Endodermal cell (in vitro differentiated cells): ENCODE results near the gene GPR89B. TPM values are rescaled to one million over a fixed set of nuclear protein-coding genes. Genes with fewer than 3 reads are reported as not detected.
"Not testable (repeated sequence)": the region's sequence is repeated elsewhere in the genome, so short reads cannot be mapped to it uniquely, and the experiment has no call there.

ENCODE experiments used
- DNase-seq: peaks from one replicate; pipeline ENCODE4 v3.0.0-alpha.2; 2017
- H3K27ac ChIP-seq: 2 replicates; pipeline ENCODE4 v1.5.1; 2013; ENCODE audit warnings: mild to moderate bottlenecking, low read depth, low read length, moderate library complexity
- H3K27me3 ChIP-seq: 2 replicates; pipeline ENCODE4 v1.6.1; 2013; ENCODE audit warnings: mild to moderate bottlenecking, low read length, moderate library complexity; ENCODE audit not compliant: insufficient read depth, control insufficient read depth, poor library complexity, severe bottlenecking
- H3K36me3 ChIP-seq: 2 replicates; pipeline ENCODE4 v1.7.0; 2013; ENCODE audit warnings: mild to moderate bottlenecking, low read length, moderate library complexity; ENCODE audit not compliant: control insufficient read depth, insufficient read depth
- H3K4me1 ChIP-seq: one replicate; pipeline ENCODE4 v1.7.0; 2013; ENCODE audit warnings: low read length; ENCODE audit not compliant: control insufficient read depth, insufficient read depth
- H3K4me3 ChIP-seq: 2 replicates; pipeline ENCODE4 v1.5.1; 2013; ENCODE audit warnings: mild to moderate bottlenecking, low read length, moderate library complexity
- H3K9ac ChIP-seq: 2 replicates; pipeline ENCODE4 v1.6.1; 2013; ENCODE audit warnings: mild to moderate bottlenecking, low read length, moderate library complexity; ENCODE audit not compliant: poor library complexity, severe bottlenecking; ENCODE audit errors: extremely low read depth
- H3K9me3 ChIP-seq: 2 replicates; pipeline ENCODE4 v1.6.1; 2013; ENCODE audit warnings: mild to moderate bottlenecking, low read length, moderate library complexity; ENCODE audit not compliant: control insufficient read depth
- H3K27ac Mint-ChIP-seq: 2 replicates; pipeline ENCODE4 v1.8.0; 2020; ENCODE audit warnings: mixed read lengths
- H3K27me3 Mint-ChIP-seq: 2 replicates; pipeline ENCODE4 v1.8.0; 2021; ENCODE audit warnings: mild to moderate bottlenecking, mixed read lengths; ENCODE audit not compliant: insufficient read depth
- H3K36me3 Mint-ChIP-seq: 2 replicates; pipeline ENCODE4 v1.8.0; 2020; ENCODE audit warnings: low read depth, mixed read lengths
- H3K4me1 Mint-ChIP-seq: 2 replicates; pipeline ENCODE4 v1.8.0; 2020; ENCODE audit warnings: mixed read lengths
- H3K4me3 Mint-ChIP-seq: 2 replicates; pipeline ENCODE4 v1.8.0; 2020; ENCODE audit warnings: mild to moderate bottlenecking, moderate library complexity, mixed read lengths
- H3K9me3 Mint-ChIP-seq: 2 replicates; pipeline ENCODE4 v1.8.0; 2020; ENCODE audit warnings: mild to moderate bottlenecking, mixed read lengths
- whole genome bisulfite sequencing, 2 experiments: methylation state at CpG; one replicate each; pipeline versions ENCODE4 v1.1.5 to v1.1.7; 2013; ENCODE audit warnings: missing lambda C conversion rate in 2 of 2, mixed read lengths in 1 of 2; ENCODE audit not compliant: insufficient coverage in 1 of 2, insufficient read length in 1 of 2; 5-methylcytosine and 5-hydroxymethylcytosine counted together
- total RNA-seq, 2 donors: library from RNA; stranded (reverse); fragmentation: NEBNext Ultra II Directional in 1 of 2; extraction: Animal tissue kit (Norgen Biotek cat#: 25700) in 1 of 2; gene quantifications; 2 replicates in 1 of 2; 3 replicates in 1 of 2; pipeline ENCODE4 v1.2.1, GENCODE V29; 2021

The GPR89B gene
- total RNA-seq, 2 donors from 2014 or later, result 22.7 to 26.6 TPM

DNA sequence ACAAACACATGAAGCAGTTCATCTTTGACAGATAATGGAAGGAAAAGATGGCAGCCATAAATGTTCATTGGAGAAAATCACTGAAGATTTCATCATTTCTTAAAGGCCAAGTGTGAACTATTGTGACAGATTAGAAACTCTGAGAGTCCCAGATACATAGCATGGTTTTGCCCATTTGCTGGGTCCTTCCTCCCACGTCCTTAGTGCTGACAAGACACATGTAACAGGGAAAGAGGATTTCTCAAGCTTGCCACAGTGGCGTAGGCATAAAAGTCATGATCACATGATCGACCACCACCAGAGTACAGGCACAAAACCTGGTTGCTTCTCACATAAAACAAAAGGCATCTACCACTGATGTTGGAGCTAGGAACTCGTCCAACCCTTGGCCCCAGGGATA, 98.8 kb downstream of the GPR89B start:
- not testable (repeated sequence) for H3K27me3 ChIP-seq, H3K4me3 Mint-ChIP-seq, H3K9ac ChIP-seq, H3K36me3 Mint-ChIP-seq, H3K27ac ChIP-seq, H3K4me3 ChIP-seq, H3K27ac Mint-ChIP-seq, H3K9me3 ChIP-seq, H3K4me1 ChIP-seq, H3K9me3 Mint-ChIP-seq, DNase-seq, H3K36me3 ChIP-seq, H3K4me1 Mint-ChIP-seq, H3K27me3 Mint-ChIP-seq
- WGBS, 2 experiments, result 100% methylated on average over 1 of the region's 4 CpGs; no CpG with 5 or more reads in 1 of the 2 experiments

DNA sequence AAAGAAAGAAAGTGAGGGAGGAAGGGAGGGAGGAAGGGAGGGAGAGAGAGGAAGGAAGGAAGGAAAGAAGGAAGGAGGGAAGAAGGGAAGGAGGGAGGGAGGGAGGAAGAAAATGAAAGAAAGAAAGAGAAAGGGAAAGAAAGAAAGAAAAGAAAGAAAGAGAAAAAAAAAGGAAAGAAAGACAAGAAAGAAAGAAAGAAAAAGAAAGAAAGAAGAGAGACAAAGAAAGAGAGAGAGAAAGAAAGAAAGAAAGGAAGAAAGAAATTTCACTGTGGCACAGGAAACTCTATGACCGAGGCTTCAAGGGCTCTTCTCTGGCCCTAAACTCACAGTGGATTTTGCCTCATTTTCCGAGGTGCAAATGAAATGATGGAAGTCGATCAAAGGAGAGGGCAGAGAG, 104.0 kb downstream of the GPR89B start:
- peak overlapping the region; percentile 26 for H3K4me3 Mint-ChIP-seq
- H3K4me3 ChIP-seq, H3K27ac ChIP-seq: not testable (repeated sequence)

DNA sequence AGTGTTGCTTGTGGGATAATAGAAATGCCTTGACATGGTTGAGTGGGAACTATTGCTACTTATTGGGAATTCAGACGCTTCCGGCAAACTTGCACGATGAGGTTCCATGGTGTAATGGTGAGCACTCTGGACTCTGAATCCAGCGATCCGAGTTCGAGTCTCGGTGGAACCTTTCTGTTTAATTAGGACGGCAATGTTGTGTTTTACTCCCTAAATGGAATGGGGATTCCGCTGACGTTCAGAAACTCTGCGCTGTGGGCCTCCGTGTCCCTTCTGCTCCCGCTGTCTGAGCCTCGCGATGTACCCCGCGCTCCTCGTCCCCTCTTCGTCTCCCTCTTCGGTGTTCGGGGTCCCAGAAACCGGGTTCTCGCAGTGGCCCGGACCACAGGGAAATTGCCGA, 104.5 kb downstream of the GPR89B start:
- H3K27me3 Mint-ChIP-seq, H3K4me1 Mint-ChIP-seq, H3K36me3 ChIP-seq, H3K4me1 ChIP-seq, H3K9ac ChIP-seq, H3K27me3 ChIP-seq, H3K36me3 Mint-ChIP-seq, H3K4me3 ChIP-seq, H3K27ac ChIP-seq, H3K27ac Mint-ChIP-seq, H3K9me3 ChIP-seq, H3K9me3 Mint-ChIP-seq, DNase-seq: not testable (repeated sequence)
- WGBS, 2 experiments, result no CpG with 5 or more reads among the region's 25 CpGs
- peak overlapping the region; percentile 54 for H3K4me3 Mint-ChIP-seq

More for the DNA sequence above, 104.0 kb downstream of the GPR89B start:
- not testable (repeated sequence) for H3K4me1 ChIP-seq, H3K4me1 Mint-ChIP-seq, H3K36me3 Mint-ChIP-seq, H3K9ac ChIP-seq, H3K36me3 ChIP-seq, H3K9me3 Mint-ChIP-seq, H3K27ac Mint-ChIP-seq, H3K27me3 ChIP-seq, DNase-seq, H3K27me3 Mint-ChIP-seq, H3K9me3 ChIP-seq
- no CpG with 5 or more reads among the region's 3 CpGs for WGBS, 2 experiments

DNA sequence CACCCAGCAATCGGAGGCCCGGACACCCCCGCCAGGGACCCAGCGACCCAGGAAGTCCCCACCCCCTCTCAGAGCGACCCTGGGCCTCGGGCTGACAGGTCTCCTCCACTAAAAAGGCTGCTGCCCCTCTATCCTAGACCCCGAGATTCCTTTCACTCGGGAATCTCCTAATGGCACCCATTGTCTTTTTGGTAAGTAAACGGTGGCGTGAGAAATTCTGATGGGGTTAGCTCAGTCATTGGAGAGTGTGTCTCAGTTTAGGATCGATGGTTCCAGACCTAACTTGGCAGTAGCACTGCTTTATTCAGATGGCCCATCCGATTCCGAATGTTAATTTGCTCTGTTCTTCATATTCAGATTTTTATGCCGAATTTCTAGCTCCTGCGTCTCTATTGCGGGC, 104.9 kb downstream of the GPR89B start:
- peak overlapping the region; percentile 54 for H3K4me3 Mint-ChIP-seq
- H3K27me3 Mint-ChIP-seq, H3K9me3 ChIP-seq, DNase-seq, H3K4me3 ChIP-seq, H3K36me3 ChIP-seq, H3K27ac ChIP-seq, H3K27ac Mint-ChIP-seq, H3K27me3 ChIP-seq, H3K9me3 Mint-ChIP-seq, H3K9ac ChIP-seq, H3K4me1 ChIP-seq, H3K36me3 Mint-ChIP-seq, H3K4me1 Mint-ChIP-seq: not testable (repeated sequence)
- 13 to 40% methylated on average over 2 to 9 of the region's 16 CpGs for WGBS, 2 experiments

DNA sequence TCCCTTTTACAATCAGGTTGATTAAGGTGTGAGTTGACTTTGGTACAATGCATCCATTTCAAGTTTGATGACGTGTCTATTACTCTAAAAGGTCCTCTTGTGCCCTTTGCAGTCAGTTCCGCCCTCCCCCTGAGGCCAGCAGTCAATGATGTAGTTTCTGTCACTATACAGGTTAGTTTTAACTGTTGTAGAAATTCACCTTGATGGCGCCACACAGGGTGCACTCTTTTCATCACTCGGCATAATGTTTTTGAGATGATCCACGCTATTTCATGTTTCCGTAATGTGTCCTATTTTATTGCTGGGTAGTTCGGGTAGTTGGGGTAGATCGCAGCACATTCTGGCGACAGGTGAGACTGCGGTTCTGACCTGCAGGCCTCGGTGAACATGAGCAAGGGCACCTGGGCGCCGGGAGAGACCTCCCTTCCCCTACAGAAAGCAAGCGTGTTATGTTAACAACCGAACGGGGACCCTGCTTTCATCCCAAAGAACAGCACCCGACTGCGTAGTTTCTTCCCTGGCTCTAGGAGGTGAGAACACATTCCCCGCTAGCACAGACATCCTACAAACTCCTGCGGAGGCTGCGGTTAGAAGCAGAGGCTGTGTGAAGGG, 109.7 kb downstream of the GPR89B start:
- H3K27ac Mint-ChIP-seq, result peak overlapping the region; percentile 99
- H3K27me3 ChIP-seq, result not testable (repeated sequence)

DNA sequence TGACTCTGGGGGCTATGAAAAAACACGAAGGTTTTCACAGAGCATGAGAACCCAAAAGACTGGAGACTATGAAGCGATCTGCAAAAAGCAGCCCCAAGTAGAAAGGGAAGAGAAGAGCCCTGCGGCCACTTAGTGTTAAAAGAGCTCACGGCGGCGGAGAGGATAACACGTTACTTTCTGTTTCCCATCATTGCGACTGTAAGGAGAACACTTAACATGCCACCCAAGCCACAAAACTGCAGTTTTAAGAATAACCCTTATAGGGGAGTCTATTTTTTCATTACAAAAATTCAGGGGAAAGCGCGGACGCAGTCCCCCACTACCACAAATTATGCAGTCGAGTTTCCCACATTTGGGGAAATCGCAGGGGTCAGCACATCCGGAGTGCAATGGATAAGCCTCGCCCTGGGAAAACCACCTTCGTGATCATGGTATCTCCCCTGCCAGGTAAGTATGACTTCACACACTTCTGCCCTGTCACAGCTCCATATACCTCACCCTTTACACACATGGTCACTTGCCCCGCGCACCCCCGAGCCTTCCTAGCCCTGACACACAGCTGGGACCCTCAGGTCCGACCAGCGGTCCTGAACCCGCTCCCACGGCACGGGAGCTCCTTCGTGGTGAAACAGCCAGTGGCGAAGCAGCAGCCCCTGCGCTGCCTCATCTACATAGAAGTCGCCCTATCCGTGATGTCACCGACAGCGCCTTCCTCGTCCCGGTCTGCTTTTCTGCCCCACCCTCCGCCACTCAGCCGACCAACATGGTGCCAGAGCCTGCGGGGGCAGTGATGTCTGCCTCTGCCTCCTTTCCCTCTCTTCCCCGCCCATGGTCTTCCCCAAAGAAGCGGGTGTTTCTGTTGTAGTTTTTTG, 110.5 kb downstream of the GPR89B start:
- Histone ChIP-seq H3K9ac (peak overlapping the region; percentile 53), H3K27ac (peak overlapping the region; percentile 73)
- peak; percentile 91 for DNase-seq
- H3K4me1 ChIP-seq, H3K36me3 ChIP-seq, H3K36me3 Mint-ChIP-seq, H3K27me3 Mint-ChIP-seq, H3K9me3 Mint-ChIP-seq, H3K27me3 ChIP-seq, H3K4me1 Mint-ChIP-seq, H3K9me3 ChIP-seq, H3K4me3 ChIP-seq: not testable (repeated sequence)
- WGBS, 2 experiments, result 0% methylated on average over 11 of the region's 38 CpGs; no CpG with 5 or more reads in 1 of the 2 experiments
- Mint-ChIP-seq H3K4me3 (peak overlapping the region; percentile 63), H3K27ac (peak overlapping the region; percentile 99)

More for the DNA sequence above, 109.7 kb downstream of the GPR89B start:
- 8% methylated on average over 2 of the region's 21 CpGs; no CpG with 5 or more reads in 1 of the 2 experiments for WGBS, 2 experiments
- not testable (repeated sequence) for H3K9me3 ChIP-seq, H3K36me3 ChIP-seq, H3K4me3 ChIP-seq, H3K9ac ChIP-seq, H3K9me3 Mint-ChIP-seq, H3K27ac ChIP-seq, H3K4me1 ChIP-seq, H3K4me1 Mint-ChIP-seq, H3K27me3 Mint-ChIP-seq, H3K36me3 Mint-ChIP-seq, DNase-seq
- peak overlapping the region; percentile 63 for H3K4me3 Mint-ChIP-seq
